GM06990 (cell line): ENCODE data around the gene USP44.

Experiments used
- DNase-seq: peaks from one replicate; pipeline ENCODE4 v3.0.0-alpha.2; 2011; ENCODE audit not compliant: insufficient read length; ENCODE audit errors: extremely low read depth
- H3K27me3 ChIP-seq: replicated peaks from 2 replicates; pipeline ENCODE4 v1.6.0; 2011; ENCODE audit warnings: low read length; ENCODE audit not compliant: control insufficient read depth, insufficient read depth
- H3K36me3 ChIP-seq: 2 replicates; pipeline ENCODE4 v1.5.1; 2011; ENCODE audit warnings: low read length; ENCODE audit not compliant: control insufficient read depth, insufficient read depth
- H3K4me3 ChIP-seq: replicated peaks from 2 replicates; pipeline ENCODE4 v1.5.1; 2011; ENCODE audit warnings: low read depth, mild to moderate bottlenecking, control low read depth, low read length
- TF ChIP-seq, protein P1 (sequence below): IDR thresholded peaks from 2 replicates; pipeline ENCODE4 v1.5.1; 2011; ENCODE audit warnings: low read length, control low read depth, mild to moderate bottlenecking, inconsistent platforms; ENCODE audit not compliant: insufficient read depth, poor library complexity, severe bottlenecking

Gene USP44

DNA sequence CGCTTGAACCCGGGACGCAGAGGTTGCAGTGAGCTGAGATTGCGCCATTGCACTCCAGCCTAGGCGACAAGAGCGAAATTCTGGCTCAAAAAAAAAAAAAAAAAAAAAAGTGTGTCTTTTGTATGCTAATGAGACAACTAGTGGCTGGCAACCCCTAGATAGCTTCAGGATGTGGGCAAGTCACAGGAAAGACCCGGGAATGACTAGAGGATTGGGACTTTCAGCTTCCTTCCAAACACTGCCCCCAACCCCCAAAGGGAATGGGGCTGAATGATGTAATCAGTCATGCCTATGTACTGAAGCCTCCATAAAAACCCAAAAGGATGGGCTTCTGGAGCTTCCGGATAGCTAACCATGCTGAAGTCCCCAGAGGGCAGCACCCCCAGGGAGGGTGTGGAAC is 28.6 kb downstream of the USP44 start:
- H3K27me3 ChIP-seq: no peaks in the 10 kb centered on the region
- H3K36me3 ChIP-seq: no peaks in the 10 kb centered on the region
- DNase-seq: no peak
- TF ChIP-seq, protein P1, sequence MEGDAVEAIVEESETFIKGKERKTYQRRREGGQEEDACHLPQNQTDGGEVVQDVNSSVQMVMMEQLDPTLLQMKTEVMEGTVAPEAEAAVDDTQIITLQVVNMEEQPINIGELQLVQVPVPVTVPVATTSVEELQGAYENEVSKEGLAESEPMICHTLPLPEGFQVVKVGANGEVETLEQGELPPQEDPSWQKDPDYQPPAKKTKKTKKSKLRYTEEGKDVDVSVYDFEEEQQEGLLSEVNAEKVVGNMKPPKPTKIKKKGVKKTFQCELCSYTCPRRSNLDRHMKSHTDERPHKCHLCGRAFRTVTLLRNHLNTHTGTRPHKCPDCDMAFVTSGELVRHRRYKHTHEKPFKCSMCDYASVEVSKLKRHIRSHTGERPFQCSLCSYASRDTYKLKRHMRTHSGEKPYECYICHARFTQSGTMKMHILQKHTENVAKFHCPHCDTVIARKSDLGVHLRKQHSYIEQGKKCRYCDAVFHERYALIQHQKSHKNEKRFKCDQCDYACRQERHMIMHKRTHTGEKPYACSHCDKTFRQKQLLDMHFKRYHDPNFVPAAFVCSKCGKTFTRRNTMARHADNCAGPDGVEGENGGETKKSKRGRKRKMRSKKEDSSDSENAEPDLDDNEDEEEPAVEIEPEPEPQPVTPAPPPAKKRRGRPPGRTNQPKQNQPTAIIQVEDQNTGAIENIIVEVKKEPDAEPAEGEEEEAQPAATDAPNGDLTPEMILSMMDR: no peak
- H3K4me3 ChIP-seq: no peak overlapping the region

DNA sequence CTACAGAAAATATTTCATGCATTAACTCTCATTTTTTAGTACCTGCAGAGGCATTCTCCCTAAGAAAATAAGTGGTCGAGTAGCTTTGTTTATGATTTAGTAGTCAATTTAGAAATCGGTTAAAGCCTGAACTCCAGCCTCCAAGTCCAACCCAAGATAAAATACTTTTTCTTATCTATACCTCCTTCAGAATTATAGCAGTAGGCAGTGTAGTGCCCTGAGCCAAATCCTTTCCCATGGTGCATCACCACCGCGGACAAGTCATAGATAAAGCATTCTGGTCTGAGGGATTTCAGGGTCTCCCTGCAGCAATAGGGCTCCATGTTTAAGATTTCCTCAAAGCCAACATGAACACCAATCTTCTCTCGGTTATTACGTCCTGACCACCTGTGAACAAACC is 30.5 kb downstream of the USP44 start:
- TF ChIP-seq, protein P1: no peak
- no peak for DNase-seq
- H3K4me3 ChIP-seq: no peak overlapping the region
- H3K36me3 ChIP-seq: no peaks in the 10 kb centered on the region
- H3K27me3 ChIP-seq: no peaks in the 10 kb centered on the region

DNA sequence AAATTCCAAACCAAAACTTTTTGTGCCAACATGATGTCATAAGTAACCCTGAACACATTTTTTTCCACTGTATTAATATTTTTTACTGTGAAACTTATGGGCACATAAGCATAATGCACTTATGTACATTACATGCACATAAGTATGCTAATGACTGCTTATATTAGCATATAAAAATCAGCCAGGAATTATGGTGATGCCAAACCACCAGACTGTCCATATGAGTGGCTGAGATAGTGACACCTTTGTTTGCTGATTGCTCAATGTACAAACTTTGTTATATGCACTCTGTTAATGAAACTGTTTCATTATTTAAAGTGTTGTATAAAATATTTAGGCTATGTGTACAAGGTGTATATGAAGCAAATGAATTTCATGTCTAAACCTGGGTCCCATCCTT is 32.3 kb downstream of the USP44 start:
- TF ChIP-seq, protein P1: no peak
- no peak for DNase-seq
- Histone ChIP-seq H3K27me3 (no peaks in the 10 kb centered on the region), H3K36me3 (0 out of 2 replicates have a peak, but pooled peaks cover 2% of the 10 kb centered on the region), H3K4me3 (no peak overlapping the region)

DNA sequence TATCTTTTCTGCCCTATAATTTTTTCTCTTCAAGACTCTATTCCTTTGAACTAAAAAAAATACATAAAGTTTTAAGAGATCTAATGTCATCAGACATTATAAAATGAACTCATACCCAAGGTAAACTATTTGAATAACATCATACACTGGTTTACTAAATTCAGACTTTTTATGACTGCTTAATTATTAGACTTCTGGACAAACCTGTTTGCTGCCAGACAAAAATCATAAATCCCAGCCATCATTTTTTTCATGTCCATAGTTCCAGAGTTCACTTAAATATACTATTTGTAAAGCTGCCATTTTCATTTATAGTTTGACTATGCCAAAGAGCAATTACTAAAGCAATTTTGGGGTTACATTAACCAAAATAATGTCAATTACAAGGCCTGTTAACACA is 34.0 kb downstream of the USP44 start:
- no peak for DNase-seq

DNA sequence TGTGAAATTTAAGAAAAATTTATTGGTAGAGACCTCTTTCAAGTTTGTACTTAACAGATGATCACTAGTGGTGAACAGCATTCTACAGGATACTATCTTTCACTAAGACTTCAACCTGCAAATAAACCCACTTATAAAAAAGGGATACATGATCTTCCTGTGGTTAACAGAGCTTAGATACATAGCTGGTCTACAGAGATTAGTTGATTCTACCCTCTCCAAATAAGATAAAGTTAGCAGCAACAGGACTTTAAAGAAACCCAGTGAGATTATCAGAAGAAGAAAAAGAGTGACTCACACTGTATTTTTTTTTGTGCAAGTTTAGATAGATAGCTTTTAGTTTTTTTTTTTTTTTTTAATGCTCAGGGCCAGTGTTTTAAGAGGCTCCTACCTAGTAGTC is 34.5 kb downstream of the USP44 start:
- no peak for DNase-seq
- TF ChIP-seq, protein P1: no peak
- Histone ChIP-seq H3K36me3 (peaks cover 6% of the 10 kb centered on the region), H3K27me3 (no peaks in the 10 kb centered on the region), H3K4me3 (no peak overlapping the region)

More for the DNA sequence above, 34.0 kb downstream of the USP44 start:
- H3K36me3 ChIP-seq: peaks cover 4% of the 10 kb centered on the region
- H3K4me3 ChIP-seq: no peak overlapping the region
- no peaks in the 10 kb centered on the region for H3K27me3 ChIP-seq
- TF ChIP-seq, protein P1: no peak

DNA sequence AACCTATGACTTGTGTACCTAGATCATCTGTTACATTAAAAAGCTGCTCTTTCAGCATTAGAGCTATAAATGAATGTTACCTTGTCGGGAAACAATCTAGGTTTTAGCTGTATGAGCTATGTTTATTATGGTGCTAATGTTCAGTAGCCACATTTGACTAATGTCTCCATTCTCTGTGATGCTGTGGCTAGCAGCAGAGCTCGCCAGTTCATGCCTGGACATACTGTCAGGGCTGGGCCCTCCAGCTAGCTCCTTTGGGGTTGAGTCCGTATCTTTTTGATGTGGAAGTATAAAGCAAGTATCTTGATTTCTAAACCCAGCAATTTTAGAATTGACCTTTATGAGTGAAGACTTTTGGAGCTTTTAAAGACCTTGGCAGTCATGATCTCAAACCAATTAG is 36.1 kb downstream of the USP44 start:
- no peak for DNase-seq
- no peak overlapping the region for H3K4me3 ChIP-seq
- peaks cover 9% of the 10 kb centered on the region for H3K36me3 ChIP-seq
- TF ChIP-seq, protein P1: no peak
- no peaks in the 10 kb centered on the region for H3K27me3 ChIP-seq
